ENCODE data around the gene MAOB. TPM values are rescaled to one million over a fixed set of nuclear protein-coding genes. Genes with fewer than 3 reads are reported as not detected.

The MAOB gene
- total RNA-seq, 1 experiment from 2014 or later, result 1.1 TPM

DNA sequence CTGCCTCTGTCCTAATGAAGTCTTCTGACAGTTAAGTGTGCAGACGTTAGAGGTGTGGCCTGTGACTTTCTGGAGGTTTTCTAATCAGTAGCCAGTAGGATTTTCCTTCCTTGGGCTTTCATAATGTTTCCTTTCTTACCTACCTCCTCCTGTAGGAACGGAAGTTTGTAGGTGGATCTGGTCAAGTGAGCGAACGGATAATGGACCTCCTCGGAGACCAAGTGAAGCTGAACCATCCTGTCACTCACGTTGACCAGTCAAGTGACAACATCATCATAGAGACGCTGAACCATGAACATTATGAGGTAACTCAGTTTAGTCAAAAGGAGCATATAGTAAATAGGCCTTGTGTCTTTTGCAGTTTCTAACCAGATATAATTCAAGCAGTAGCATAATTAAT lies 151.2 kb downstream of the MAOB start:
- Histone ChIP-seq H2BK5ac (ENCODE audit: insufficient read length, low read length) (no peak overlapping the region), H3T11ph (ENCODE audit: low read length) (no peak overlapping the region), H2AFZ (ENCODE audit: low read length) (no peak overlapping the region), H3K23me2 (ENCODE audit: insufficient read length, low read depth, low read length, poor library complexity, severe bottlenecking) (no peaks in the 10 kb centered on the region), H2BK120ac (ENCODE audit: low read depth, low read length, poor library complexity, severe bottlenecking) (no peak overlapping the region), H3K9ac (ENCODE audit: extremely low read depth, insufficient read length, low read length) (no peak overlapping the region), H3K23ac (ENCODE audit: insufficient read length, low read depth, low read length) (no peak overlapping the region), H3K79me1 (ENCODE audit: insufficient read depth, low read depth, low read length, poor library complexity, severe bottlenecking) (no peaks in the 10 kb centered on the region), H2BK12ac (ENCODE audit: insufficient read length, low read depth, low read length) (no peak overlapping the region), H2BK20ac (ENCODE audit: low read depth, low read length, poor library complexity, severe bottlenecking) (no peak overlapping the region), H3K27ac (ENCODE audit: insufficient read length, low read depth, low read length) (no peak overlapping the region), H4K8ac (replicated peaks; ENCODE audit: insufficient read length, low read depth, low read length) (no peak overlapping the region), H3K14ac (ENCODE audit: insufficient read depth, low read length) (no peak overlapping the region), H3K9me3 (ENCODE audit: control insufficient read depth, low read depth, low read length) (no peaks in the 10 kb centered on the region), H4K20me1 (ENCODE audit: control insufficient read depth, insufficient read depth, insufficient read length) (no peaks in the 10 kb centered on the region), H2BK15ac (ENCODE audit: low read depth, low read length) (no peak overlapping the region), H4K5ac (ENCODE audit: insufficient read length, low read depth, low read length) (no peak overlapping the region), H2AK5ac (ENCODE audit: insufficient read length, low read length) (no peak overlapping the region), H3K27me3 (ENCODE audit: insufficient read depth, low read length) (no peaks in the 10 kb centered on the region), H3K79me2 (ENCODE audit: insufficient read depth, low read length) (no peaks in the 10 kb centered on the region), H3K4ac (ENCODE audit: low read depth, low read length) (no peak overlapping the region), H3K4me1 (ENCODE audit: insufficient read depth, low read length) (no peaks in the 10 kb centered on the region), H3K18ac (ENCODE audit: insufficient read length, low read depth, low read length) (no peak overlapping the region), H3K4me2 (ENCODE audit: insufficient read depth, insufficient read length, low read length) (no peak overlapping the region), H3K56ac (ENCODE audit: insufficient read length, low read depth, low read length) (no peak overlapping the region), H4K91ac (ENCODE audit: insufficient read length, low read depth, low read length) (no peak overlapping the region)
- no peak for DNase-seq
- H3K4me1 Mint-ChIP-seq, result peaks cover 2 to 6% of the 10 kb centered on the region in 2 experiments
- TF ChIP-seq, protein P1, sequence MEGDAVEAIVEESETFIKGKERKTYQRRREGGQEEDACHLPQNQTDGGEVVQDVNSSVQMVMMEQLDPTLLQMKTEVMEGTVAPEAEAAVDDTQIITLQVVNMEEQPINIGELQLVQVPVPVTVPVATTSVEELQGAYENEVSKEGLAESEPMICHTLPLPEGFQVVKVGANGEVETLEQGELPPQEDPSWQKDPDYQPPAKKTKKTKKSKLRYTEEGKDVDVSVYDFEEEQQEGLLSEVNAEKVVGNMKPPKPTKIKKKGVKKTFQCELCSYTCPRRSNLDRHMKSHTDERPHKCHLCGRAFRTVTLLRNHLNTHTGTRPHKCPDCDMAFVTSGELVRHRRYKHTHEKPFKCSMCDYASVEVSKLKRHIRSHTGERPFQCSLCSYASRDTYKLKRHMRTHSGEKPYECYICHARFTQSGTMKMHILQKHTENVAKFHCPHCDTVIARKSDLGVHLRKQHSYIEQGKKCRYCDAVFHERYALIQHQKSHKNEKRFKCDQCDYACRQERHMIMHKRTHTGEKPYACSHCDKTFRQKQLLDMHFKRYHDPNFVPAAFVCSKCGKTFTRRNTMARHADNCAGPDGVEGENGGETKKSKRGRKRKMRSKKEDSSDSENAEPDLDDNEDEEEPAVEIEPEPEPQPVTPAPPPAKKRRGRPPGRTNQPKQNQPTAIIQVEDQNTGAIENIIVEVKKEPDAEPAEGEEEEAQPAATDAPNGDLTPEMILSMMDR (conservative IDR thresholded peaks at IDR 0.05), result no peak
- H3K27me3 Mint-ChIP-seq (ENCODE audit: low read depth), result peaks cover 13% of the 10 kb centered on the region
- H3K27ac Mint-ChIP-seq, result no peak overlapping the region
- H3K36me3 Mint-ChIP-seq (ENCODE audit: insufficient read depth in 1 of 3, low read depth in 3 of 3), result peaks cover 0 to 7% (median 0%) of the 10 kb centered on the region in 3 experiments; a peak in 4 of 7 replicates
- peaks cover 56 to 65% of the 10 kb centered on the region in 2 experiments for H3K9me3 Mint-ChIP-seq
- no CpG with 5 or more reads among the region's 7 CpGs for WGBS (ENCODE audit: extremely low coverage, insufficient read length, low lambda C conversion rate)
- H3K4me3 Mint-ChIP-seq, result no peak overlapping the region
